DOHH2 (cell line): Measurements from ENCODE around the gene RRAS2.

Experiments used
- EZH2phosphoT487 ChIP-seq: fragments of 200-600 bp; sonication (generic); IDR thresholded peaks from 2 replicates; pipeline ENCODE4 v1.6.1; 2017; ENCODE audit warnings: borderline replicate concordance, mild to moderate bottlenecking, antibody characterized with exemption, low read length, moderate library complexity, mixed read lengths
- TF ChIP-seq, protein P1 (sequence below): fragments of 200-600 bp; sonication (generic); IDR thresholded peaks from one replicate; pipeline ENCODE4 v1.5.1; 2014; ENCODE audit warnings: antibody characterized with exemption, mild to moderate bottlenecking, low read depth, low read length; ENCODE audit not compliant: poor library complexity, severe bottlenecking

DNA sequence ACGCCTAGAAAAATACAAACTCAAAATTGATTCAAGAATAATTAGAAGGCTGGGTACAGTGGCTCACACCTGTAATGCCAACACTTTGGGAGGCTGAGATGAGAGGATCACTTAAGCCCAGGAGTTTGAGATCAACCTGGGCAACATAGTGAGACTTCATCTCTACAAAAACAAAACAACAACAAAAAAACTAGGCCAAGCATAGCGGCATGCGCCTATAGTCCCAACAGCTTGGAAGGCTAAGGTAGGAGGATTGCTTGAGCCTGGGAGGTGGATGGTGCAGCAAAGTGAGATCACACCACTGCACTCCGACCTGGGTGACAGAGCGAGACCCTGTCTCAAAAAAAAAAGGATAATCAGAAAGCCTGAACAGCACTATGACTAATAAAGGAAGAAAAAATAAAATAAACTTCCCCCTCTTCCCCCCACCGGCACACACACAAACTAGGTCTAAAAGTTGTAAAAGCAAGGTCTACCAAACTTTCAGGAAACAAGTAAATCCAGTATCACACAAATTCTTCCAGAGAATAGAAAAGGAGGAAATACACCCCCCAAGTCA lies 35.8 kb downstream of the RRAS2 start:
- TF ChIP-seq, protein P1, sequence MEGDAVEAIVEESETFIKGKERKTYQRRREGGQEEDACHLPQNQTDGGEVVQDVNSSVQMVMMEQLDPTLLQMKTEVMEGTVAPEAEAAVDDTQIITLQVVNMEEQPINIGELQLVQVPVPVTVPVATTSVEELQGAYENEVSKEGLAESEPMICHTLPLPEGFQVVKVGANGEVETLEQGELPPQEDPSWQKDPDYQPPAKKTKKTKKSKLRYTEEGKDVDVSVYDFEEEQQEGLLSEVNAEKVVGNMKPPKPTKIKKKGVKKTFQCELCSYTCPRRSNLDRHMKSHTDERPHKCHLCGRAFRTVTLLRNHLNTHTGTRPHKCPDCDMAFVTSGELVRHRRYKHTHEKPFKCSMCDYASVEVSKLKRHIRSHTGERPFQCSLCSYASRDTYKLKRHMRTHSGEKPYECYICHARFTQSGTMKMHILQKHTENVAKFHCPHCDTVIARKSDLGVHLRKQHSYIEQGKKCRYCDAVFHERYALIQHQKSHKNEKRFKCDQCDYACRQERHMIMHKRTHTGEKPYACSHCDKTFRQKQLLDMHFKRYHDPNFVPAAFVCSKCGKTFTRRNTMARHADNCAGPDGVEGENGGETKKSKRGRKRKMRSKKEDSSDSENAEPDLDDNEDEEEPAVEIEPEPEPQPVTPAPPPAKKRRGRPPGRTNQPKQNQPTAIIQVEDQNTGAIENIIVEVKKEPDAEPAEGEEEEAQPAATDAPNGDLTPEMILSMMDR = no peak
- no peak for TF ChIP-seq EZH2phosphoT487
